Renal cortex interstitium (tissue), 11 donors: ENCODE measurements around the gene KCNAB2. TPM values are rescaled to one million over a fixed set of nuclear protein-coding genes. Genes with fewer than 3 reads are reported as not detected.

Source experiments
- DNase-seq, 11 donors: peaks; one replicate each; pipeline ENCODE4 v3.0.0-alpha.2; 2013; ENCODE audit warnings: low read depth in 9 of 11, low spot score in 4 of 11; ENCODE audit errors: extremely low read depth in 1 of 11
- polyA plus RNA-seq, 3 donors: library from polyadenylated mRNA; unstranded; fragments of 120-200 nt; gene quantifications; one replicate each; pipeline ENCODE4 v1.2.1, GENCODE V29; 2013; ENCODE audit not compliant: insufficient read length in 3 of 3

Gene KCNAB2
- polyA plus RNA-seq, 3 donors, result 2.8 to 5.9 (median 4.9) TPM

DNA sequence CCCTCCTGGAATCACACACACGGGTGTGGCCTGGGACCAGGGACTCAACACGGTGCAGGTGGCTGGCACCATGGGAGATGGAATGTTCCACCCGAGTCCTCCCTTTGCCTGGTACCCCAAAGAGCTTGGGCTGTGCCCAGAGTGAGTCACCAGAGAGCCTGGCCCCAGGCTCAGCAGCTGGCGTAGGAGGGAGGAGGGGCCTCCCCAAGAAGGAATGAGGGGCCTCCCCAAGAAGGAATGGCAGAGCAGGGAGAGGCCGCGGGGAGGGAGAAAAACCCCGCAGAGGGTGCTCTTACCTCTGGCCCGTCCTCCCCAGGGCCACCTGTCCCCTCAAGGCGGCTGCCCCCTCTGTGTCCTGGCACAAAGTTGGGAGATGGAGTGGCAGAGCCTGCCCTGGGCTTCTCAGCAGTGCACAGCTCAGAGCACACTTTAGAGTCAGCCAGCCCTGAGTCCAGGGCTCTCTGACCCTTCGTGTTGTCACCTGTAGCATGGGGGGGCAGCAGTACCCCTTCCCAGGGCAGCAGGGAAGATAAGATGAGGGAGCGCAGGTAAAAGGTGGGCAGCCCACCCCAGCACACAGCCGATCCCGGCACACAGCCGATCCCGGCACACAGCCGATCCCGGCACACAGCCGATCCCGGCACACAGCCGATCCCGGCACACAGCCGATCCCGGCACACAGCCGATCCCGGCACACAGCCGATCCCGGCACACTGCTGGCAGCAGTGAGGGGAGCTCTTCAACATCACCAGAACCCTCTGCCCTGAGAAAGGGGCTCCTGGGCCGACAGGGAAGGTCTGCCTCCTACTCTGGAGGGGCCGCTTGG, 20.2 kb upstream of the KCNAB2 start:
- no peak for DNase-seq

DNA sequence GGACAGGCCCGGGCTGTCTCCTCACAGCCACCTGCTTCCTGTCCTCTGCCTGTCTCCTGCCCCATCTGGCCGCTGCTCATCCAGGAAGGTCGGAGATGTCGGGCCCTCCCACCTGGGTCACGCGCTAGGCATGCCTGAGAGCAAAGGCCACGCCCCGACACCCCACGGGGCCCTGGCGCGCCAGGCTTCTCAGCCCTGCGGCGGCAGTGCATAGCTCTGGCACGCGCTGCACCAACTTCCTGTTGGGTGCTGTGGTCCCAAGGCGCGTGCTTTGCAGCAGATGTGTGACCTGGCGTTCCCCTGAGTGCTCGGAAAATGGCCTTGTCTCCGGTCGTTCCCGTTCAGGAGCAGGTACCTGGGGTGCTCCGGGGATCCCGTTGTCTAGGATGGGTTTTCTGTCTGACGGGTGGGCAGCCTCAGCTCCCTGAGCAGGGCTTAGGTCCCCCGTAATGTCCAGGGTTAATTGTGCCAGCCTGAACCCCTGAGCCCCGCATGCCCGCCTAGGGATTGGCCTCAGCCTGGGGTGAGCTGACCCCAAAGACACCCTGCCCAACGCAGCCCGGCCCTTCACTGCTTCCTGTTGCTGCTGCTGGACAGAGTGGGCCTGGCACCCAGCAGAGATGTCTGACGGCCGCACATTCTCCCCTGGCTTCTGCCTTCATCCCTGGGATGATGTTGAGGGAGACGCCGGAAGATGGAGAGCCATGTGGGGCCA, 19.4 kb upstream of the KCNAB2 start:
- DNase-seq, result no peak

- no peak for DNase-seq
Observed at GRCh38 chr1:6027591-6027990, 18.1 kb upstream of the KCNAB2 start.

GRCh38 chr1:6028042-6028850, 17.4 kb upstream of the KCNAB2 start:
- no peak for DNase-seq

- DNase-seq, result no peak
Observed at GRCh38 chr1:6029351-6029750, 16.3 kb upstream of the KCNAB2 start.

DNA sequence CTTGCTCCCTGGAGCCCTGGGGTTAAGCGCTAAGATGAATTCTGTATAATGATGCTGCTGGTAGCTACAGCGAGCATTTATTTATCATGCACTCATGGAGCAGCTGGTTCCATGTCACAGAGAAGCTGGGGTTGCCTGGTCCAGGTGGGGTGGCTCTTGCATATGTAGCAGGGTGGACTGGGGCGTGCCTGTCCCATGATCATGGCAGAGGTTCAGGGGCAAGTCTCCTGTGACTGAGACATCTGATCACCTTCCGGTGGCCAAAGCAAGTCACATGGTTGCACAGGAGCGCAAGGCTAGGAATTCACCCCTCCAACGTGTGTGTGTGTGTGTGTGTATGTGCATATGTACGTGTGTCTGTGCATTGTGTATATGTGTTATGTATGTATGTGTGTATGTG, 15.6 kb upstream of the KCNAB2 start:
- no peak for DNase-seq

DNA sequence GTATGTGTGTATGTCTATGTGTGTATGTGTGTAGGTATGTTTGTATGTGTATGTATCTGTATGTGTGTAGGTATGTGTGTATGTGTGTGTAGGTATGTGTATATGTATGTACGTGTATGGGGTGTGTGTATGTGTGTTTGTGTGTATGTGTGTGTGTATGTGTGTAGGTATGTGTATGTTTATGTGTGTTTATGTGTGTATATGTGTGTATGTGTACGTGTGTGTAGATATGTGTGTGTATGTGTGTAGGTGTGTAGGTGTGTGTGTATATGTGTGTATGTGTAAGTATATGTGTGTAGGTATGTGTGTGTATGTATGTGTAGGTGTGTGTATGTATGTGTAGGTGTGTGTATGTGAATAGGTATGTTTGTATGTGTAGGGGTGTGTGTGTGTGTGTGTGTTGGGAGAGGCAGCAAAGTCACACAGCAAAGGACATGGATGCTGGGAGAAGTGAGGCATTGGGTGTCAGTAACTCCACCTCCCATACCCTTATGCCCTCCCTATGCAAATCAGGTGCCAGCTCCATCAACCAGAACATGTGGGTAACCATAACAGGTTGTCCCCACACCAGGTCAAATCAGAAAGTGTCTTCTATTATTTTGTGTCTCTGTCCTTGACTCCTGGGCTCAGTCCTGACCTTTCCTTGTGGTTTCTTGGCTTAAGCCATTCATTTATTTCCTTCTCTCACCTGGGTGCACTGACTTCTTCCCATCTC, 15.0 kb upstream of the KCNAB2 start:
- DNase-seq, result no peak

GRCh38 chr1:6033124-6033523, 12.6 kb upstream of the KCNAB2 start:
- no peak for DNase-seq

- DNase-seq, result no peak
Observed at GRCh38 chr1:6033986-6034749, 11.5 kb upstream of the KCNAB2 start.

DNA sequence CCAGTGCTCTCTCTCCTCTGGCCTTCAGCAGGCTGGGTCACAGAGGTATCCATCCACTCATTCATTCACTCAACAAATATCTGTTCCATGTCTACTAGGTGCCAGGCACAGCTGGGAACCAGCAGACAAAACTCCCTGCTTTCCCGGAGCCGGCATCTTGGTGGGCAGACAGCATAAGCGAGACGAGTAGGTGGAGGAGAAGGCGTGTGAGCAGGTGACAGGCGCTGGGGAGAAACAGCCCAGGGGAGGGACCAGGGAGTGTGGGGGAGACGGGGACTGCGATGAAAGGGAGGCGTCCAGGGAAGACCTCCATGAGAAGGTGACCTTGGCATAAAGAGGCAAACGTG, 11.0 kb upstream of the KCNAB2 start:
- no peak for DNase-seq

DNA sequence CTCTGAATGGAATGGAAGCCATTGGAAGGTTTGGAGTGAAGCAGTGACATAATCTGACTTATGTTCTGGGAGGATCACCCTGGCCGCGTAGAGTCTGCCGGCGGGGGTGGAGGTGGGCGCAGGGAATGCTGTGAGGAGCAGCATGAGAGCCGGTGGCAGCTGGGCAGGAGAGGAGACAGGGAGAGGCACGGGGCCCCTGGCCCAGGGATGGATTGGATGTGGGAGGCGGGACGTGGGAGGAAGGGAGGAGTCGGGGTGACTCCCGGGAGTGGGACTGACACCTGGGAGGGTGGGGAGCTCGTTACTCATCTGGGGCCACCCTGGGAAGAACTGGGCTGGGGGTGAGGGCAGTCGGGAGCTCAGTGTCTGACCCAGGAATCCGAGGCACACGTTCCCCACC, 10.4 kb upstream of the KCNAB2 start:
- no peak for DNase-seq

DNA sequence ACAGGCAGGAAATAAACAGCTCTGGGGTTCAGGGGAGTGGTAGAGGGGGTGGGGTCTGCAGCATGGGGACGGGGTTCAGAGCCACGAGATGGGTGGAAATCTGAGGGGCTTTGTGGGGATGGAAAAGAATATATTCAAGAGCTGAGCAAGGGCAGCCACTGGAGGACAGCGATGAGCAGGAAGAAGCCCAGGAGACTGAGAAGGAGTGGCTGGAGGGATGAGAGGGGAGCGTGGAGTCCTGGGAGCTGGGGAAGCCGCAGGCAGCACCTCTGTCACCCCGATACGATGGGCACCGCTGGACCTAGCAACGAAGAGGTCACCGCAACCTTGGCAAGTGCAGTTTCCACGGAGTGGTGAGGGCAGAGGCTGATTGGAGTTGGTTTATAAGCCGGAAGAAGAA, 10.0 kb upstream of the KCNAB2 start:
- no peak for DNase-seq

GRCh38 chr1:6037338-6037762, 8.3 kb upstream of the KCNAB2 start:
- DNase-seq, result no peak

GRCh38 chr1:6038603-6039002, 7.1 kb upstream of the KCNAB2 start:
- no peak for DNase-seq

- no peak for DNase-seq
Observed at GRCh38 chr1:6039031-6039430, 6.7 kb upstream of the KCNAB2 start.

DNA sequence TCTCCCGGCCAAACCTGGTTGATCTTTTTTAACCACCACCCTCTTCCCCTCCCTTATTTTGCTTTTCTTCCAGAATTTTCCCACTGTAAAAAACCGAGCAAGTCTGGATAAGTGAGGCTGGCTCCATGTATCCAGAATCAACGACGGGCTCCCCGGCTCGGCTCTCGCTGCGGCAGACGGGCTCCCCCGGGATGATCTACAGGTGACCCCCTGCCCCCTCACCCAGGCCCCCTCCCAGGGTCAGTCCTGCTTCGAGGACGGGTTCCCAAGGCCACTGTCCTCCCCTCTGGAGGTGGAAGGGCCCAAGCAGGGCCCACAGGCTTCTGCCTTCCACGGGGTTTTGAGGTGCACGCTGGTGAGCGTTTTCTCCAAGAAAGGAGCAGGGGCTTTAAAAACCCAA, 5.2 kb upstream of the KCNAB2 start:
- no peak for DNase-seq

DNA sequence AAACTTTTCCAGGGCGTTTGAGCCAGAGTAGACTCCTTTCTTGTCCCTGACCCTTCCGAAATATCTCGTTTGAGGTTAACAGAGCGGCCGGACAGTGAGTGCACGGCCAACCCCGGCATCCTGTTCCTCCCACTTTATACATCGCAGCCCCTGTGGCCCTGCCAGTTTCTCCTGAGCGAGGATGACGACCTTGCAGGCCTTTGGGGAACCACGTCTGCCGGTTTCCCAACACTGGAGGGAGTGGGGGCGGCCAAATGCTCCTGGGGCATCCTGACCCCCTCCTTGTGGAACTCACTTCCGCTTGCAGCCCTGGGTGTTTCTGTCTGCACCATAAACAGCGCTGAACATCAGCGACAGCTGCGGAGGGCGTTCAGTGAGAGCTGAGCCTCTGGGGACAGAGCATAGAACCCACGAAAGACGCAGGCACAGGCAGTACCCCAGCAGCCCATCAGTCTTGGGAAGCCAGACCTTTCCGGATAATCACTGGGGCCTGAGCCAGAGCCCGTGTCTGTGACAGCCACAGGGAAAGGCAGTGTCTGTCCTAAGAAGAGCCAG, 4.8 kb upstream of the KCNAB2 start:
- DNase-seq, result no peak

GRCh38 chr1:6041432-6042062, 4.1 kb upstream of the KCNAB2 start:
- no peak for DNase-seq
